LNCaP clone FGC (cell line): ENCODE data around the gene DYNC1I2.
"Not testable (repeated sequence)": the region's sequence is repeated elsewhere in the genome, so short reads cannot be mapped to it uniquely, and the experiment has no call there.

ENCODE experiments used
- DNase-seq: peaks from one replicate; pipeline ENCODE4 v3.0.0-alpha.2; 2011; ENCODE audit warnings: low read depth
- H3K4me3 ChIP-seq: 2 replicates; pipeline ENCODE4 v1.5.1; 2011; ENCODE audit warnings: mild to moderate bottlenecking, low read depth, low read length, control low read depth
- TF ChIP-seq, protein P1 (sequence below): IDR thresholded peaks from 2 replicates; pipeline ENCODE4 v1.5.1; 2012; ENCODE audit warnings: mild to moderate bottlenecking; ENCODE audit not compliant: control insufficient read depth, insufficient read depth; ENCODE audit errors: extremely low read depth

DYNC1I2 gene

DNA sequence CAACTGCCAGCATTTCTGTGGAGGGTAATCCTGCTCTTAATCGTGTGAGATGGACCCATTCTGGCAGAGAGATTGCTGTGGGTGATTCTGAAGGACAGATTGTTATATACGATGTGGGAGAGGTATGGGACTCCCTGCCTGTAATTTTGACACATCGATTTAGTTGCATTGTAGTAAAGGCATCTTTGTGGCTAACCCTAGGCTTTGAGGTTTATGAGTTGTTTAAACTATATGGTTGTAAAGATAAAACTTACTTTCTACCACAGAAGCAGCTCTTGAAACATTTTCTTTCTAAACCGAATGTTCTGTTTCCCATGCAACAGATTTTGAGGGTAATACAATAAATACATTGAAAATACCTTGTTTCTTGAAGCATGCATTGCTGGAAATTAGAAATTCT lies 58.5 kb downstream of the DYNC1I2 start:
- DNase-seq: no peak
- H3K4me3 ChIP-seq: no peak overlapping the region
- TF ChIP-seq, protein P1, sequence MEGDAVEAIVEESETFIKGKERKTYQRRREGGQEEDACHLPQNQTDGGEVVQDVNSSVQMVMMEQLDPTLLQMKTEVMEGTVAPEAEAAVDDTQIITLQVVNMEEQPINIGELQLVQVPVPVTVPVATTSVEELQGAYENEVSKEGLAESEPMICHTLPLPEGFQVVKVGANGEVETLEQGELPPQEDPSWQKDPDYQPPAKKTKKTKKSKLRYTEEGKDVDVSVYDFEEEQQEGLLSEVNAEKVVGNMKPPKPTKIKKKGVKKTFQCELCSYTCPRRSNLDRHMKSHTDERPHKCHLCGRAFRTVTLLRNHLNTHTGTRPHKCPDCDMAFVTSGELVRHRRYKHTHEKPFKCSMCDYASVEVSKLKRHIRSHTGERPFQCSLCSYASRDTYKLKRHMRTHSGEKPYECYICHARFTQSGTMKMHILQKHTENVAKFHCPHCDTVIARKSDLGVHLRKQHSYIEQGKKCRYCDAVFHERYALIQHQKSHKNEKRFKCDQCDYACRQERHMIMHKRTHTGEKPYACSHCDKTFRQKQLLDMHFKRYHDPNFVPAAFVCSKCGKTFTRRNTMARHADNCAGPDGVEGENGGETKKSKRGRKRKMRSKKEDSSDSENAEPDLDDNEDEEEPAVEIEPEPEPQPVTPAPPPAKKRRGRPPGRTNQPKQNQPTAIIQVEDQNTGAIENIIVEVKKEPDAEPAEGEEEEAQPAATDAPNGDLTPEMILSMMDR: no peak

DNA sequence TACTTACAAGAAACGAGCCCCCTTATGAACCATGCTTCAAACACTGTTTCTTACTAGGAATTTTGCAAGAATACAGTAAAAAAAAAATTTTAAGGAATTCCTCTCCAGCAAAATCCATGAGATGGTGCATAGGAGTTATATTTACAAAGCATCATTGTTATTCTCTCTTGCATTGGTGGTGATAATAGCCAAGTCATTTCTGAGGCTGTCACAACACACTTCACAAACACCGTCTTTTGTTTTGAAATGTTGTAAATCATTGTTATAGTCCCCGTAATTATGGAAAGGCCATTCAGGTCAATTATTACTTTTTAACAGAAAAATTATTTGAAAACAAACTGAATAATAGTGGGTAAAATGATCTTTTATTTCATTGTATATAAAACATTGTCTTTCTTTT lies 60.1 kb downstream of the DYNC1I2 start:
- no peak for DNase-seq
- TF ChIP-seq, protein P1: no peak
- H3K4me3 ChIP-seq: no peak overlapping the region

DNA sequence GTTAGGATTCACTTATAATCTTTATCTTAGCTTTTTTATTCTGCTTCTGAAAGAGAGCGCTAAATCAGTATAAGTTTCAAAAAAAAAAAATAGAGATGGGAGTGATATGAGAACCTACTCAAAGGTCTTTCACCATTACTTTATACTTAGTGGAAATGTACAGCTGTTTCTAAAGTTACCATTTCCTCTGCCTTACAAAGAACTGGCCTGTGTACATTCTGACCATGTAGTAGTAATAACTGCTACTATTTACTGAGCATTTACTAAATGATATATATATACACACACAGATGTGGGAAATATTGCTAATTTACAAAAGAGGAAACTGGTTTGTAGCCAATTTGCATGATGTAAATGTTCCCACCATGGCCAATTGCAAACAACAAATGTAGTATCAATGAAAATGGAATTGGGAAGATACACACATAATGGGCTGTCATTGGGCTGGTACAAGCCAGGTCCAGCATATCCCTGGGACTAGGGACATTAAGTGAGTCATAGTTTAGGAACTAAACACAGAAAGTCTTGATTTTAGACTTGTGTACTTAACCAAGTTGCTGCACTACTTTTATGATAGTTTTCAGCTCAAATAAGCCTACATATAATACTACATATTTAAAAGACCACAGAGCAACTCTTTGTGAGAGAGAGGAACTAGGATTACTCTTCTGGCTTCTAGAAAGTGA lies 67.1 kb downstream of the DYNC1I2 start:
- no peak overlapping the region for H3K4me3 ChIP-seq
- DNase-seq: no peak
- TF ChIP-seq, protein P1: no peak

DNA sequence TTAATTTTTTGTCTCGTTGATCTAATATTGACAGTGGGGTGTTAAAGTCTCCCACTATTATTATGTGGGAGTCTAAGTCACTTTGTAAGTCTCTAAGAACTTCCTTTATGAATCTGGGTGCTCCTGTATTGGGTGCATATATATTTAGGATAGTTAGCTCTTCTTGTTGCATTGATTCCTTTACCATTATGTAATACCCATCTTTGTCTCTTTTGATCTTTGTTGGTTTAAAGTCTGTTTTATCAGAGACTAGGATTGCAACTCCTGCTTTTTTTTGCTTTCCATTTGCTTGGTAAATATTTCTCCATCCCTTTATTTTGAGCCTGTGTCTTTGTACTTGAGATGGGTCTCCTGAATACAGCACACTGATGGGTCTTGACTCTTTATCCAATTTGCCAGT lies 71.5 kb downstream of the DYNC1I2 start:
- not testable (repeated sequence) for H3K4me3 ChIP-seq

DNA sequence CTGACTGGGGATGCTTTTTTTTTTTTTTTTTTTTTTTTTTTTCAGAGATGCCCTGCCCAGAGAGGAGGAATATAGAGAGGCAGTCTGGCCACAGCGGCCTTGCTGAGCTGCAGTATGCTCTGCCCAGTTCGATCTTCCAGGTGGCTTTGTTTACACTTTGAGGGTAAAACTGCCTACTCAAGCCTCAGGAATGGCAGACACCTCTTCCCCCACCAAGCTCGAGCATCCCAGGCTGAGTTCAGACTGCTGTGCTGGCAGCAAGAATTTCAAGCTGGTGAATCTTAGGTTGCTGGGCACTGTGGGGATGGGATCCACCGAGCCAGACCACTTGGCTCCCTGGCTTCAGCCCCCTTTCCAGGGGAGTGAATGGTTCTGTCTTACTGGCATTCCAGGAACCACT lies 73.9 kb downstream of the DYNC1I2 start:
- not testable (repeated sequence) for H3K4me3 ChIP-seq, DNase-seq

More for the DNA sequence above, 71.5 kb downstream of the DYNC1I2 start:
- DNase-seq: not testable (repeated sequence)

DNA sequence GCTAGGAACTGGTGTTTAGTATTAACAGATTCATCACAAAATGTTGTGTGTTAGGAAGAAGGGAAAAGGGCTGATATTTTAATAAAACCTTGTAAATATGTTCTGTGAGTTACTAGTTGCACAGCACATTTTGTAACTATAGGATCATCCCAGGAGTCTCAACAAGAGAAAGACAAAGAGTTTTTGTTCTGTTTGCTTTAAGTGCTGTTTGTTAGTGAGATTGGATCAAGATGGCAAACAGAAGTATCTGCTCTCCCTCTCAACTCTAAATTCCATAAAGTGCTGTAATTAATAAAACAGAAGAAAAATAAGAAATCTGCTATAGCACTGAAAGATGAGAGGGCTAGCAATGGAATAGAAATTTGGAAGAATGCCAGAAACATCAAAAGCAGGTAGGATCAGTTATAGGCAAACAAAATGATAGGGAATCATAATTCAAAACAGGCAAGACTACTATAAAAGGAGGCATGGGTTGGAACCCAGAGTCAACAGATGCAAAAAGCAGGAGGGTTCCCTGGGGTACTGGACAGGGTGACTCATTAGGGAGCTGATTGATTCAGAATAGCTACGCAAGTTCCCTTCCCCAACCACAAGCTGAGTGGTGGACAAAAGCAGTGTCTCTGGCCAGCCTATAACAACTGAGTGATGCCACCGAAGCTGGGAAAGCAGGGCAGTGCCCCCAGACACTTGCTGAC lies 75.8 kb downstream of the DYNC1I2 start:
- peak; percentile 47 for DNase-seq
- TF ChIP-seq, protein P1: no peak
- no peak overlapping the region for H3K4me3 ChIP-seq

DNA sequence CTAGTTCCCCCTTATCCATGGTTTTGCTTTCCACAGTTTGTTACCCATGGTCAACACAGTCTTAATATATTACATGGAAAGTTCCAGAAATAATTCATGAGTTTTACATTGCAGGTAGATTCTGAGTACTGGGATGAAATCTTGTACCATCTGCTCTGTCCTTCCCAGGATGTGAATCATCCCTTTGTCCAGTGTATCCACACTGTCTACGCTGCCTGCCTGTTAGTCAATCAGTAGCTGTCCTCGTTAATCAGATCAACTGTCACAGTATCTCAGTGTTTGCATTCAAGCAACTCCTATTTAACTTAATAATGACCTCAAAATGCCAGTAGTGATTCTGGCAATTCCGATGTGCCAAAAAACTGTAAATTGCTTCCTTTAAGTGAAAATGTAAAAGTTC lies 76.3 kb downstream of the DYNC1I2 start:
- no peak for DNase-seq
- no peak overlapping the region for H3K4me3 ChIP-seq
- TF ChIP-seq, protein P1: no peak

DNA sequence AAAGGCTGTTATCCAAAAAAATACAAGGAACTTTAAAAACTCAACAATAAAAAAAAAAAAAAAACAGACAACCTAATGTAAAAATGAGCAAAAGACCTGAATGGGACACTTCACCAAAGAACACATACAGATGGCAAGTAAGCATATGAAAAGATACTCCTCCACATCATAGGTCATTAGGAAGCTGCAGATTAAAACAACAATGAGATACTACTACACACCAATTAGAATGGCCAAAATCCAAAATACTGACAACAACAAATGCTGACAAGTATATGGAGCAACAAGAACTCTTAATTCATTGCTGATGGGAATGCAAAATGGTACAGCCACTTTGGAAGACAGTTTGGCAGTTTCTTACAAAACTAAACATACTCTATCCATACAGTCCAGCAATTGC lies 84.2 kb downstream of the DYNC1I2 start:
- no peak for DNase-seq
- H3K4me3 ChIP-seq: no peak overlapping the region
- TF ChIP-seq, protein P1: no peak
